Right lobe of liver (tissue), 4 donors: ENCODE results near the gene ZYG11A.

Source experiments
- POLR2A ChIP-seq: fragments of 450-650 bp; IDR thresholded peaks from one replicate; pipeline ENCODE4 v1.6.1; 2017; ENCODE audit warnings: antibody characterized with exemption, mild to moderate bottlenecking
- TF ChIP-seq, protein P1 (sequence below), 4 donors: fragments of 200-600 bp in 3 of 4; fragments of 450-650 bp in 1 of 4; IDR thresholded peaks; one replicate each; pipeline versions ENCODE4 v1.5.1 to v1.8.0; 2016 to 2022; ENCODE audit warnings: antibody characterized with exemption in 4 of 4, mild to moderate bottlenecking in 2 of 4
- donor health status: DM: no; HTN: no; CAD: no.
- donor health status: DM: no; HTN: no; CAD: no.
- donor health status: DM: no; HTN: yes; CAD: no.

DNA sequence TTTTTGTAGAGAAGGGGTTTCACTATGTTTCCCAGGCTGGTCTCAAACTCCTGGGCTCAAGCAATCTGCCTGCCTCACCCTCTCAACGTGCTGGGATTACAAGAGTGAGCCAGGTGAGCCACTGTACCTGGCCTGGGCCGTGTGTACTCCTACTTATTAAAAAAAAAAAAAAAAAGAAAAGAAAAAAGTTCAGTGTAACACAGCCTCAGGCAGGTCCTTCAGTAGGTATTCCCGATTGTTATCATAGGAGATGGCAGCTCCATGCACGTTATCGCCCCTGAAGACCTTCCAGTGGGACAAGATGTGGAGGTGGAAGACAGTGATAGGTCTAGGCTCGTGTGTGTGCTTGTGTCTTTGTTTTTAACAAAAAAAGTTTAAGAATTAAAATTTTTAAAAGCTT, 75.6 kb downstream of the ZYG11A start:
- TF ChIP-seq, protein P1, sequence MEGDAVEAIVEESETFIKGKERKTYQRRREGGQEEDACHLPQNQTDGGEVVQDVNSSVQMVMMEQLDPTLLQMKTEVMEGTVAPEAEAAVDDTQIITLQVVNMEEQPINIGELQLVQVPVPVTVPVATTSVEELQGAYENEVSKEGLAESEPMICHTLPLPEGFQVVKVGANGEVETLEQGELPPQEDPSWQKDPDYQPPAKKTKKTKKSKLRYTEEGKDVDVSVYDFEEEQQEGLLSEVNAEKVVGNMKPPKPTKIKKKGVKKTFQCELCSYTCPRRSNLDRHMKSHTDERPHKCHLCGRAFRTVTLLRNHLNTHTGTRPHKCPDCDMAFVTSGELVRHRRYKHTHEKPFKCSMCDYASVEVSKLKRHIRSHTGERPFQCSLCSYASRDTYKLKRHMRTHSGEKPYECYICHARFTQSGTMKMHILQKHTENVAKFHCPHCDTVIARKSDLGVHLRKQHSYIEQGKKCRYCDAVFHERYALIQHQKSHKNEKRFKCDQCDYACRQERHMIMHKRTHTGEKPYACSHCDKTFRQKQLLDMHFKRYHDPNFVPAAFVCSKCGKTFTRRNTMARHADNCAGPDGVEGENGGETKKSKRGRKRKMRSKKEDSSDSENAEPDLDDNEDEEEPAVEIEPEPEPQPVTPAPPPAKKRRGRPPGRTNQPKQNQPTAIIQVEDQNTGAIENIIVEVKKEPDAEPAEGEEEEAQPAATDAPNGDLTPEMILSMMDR (IDR thresholded peaks at IDR 0.05), result no peak
- TF ChIP-seq POLR2A, result no peak
